Spleen (tissue), 7 donors: Measurements from ENCODE around the gene GNAZ.

Experiments
- POLR2A ChIP-seq, 3 donors: fragments of 450-650 bp; IDR thresholded peaks; one replicate each; pipeline ENCODE4 v1.5.1; 2017; ENCODE audit warnings: antibody characterized with exemption in 3 of 3, mild to moderate bottlenecking in 1 of 3
- POLR2AphosphoS5 ChIP-seq, 3 donors: sonication (generic); formaldehyde crosslinking; IDR thresholded peaks; one replicate each; pipeline ENCODE4 v1.5.1; 2017; ENCODE audit warnings: antibody characterized with exemption in 3 of 3
- TF ChIP-seq, protein P1 (sequence below), 11 experiments: fragments of 200-600 bp in 7 of 11; fragments of 450-650 bp in 4 of 11; sonication (generic) in 4 of 11; IDR thresholded peaks in 8 of 11; conservative IDR thresholded peaks in 3 of 11; 1 replicate in 7 of 11; 2 replicates in 4 of 11; pipeline versions ENCODE4 v1.4.0 to v1.8.0; 2016 to 2021; ENCODE audit warnings: antibody characterized with exemption in 11 of 11, inconsistent platforms in 4 of 11, mild to moderate bottlenecking in 1 of 11
- donor health status: DM: no; HTN: no; CAD: no; lungs with moderate emphysema.
- donor health status: DM: no; HTN: no; CAD: no.
- donor health status: DM: no; HTN: no; CAD: no.

DNA sequence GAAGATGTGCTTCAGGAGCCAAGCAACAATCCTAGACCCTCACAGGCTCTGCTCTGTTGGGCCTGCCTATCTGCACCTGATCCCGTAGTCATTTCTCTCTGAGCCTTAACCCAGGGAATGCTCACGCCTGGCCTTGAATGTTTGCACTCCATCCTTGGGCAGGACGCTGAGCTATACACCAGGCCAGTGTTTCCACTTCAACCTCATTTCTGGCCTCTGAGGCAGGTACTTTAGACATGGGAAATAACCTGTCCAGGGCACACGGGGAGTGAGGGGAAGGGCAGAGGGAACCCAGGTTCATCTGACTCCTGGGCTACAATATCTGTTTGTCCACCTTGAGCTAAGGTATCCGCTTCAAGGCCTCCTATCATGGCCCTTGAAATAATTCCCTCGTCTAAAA is 61.6 kb downstream of the GNAZ start:
- TF ChIP-seq, protein P1, sequence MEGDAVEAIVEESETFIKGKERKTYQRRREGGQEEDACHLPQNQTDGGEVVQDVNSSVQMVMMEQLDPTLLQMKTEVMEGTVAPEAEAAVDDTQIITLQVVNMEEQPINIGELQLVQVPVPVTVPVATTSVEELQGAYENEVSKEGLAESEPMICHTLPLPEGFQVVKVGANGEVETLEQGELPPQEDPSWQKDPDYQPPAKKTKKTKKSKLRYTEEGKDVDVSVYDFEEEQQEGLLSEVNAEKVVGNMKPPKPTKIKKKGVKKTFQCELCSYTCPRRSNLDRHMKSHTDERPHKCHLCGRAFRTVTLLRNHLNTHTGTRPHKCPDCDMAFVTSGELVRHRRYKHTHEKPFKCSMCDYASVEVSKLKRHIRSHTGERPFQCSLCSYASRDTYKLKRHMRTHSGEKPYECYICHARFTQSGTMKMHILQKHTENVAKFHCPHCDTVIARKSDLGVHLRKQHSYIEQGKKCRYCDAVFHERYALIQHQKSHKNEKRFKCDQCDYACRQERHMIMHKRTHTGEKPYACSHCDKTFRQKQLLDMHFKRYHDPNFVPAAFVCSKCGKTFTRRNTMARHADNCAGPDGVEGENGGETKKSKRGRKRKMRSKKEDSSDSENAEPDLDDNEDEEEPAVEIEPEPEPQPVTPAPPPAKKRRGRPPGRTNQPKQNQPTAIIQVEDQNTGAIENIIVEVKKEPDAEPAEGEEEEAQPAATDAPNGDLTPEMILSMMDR (IDR thresholded peaks at IDR 0.05 in 8 of 11, conservative IDR thresholded peaks at IDR 0.05 in 3 of 11): no peak
- no peak for TF ChIP-seq POLR2A (IDR thresholded peaks at IDR 0.05)
- no peak for TF ChIP-seq POLR2AphosphoS5 (IDR thresholded peaks at IDR 0.05)
